IgD-negative memory B cell (primary cell): ENCODE data around the gene VIL1. TPM values are rescaled to one million over a fixed set of nuclear protein-coding genes. Genes with fewer than 3 reads are reported as not detected.

ENCODE experiments used
- H3K27ac Mint-ChIP-seq, 3 donors: one replicate each; pipeline ENCODE4 v1.8.0; 2020 to 2022; ENCODE audit warnings: mild to moderate bottlenecking in 3 of 3, mixed read lengths in 3 of 3, moderate library complexity in 1 of 3
- H3K27me3 Mint-ChIP-seq: one replicate; pipeline ENCODE4 v1.8.0; 2021; ENCODE audit warnings: mixed read lengths
- H3K36me3 Mint-ChIP-seq: one replicate; pipeline ENCODE4 v1.8.0; 2020; ENCODE audit warnings: mild to moderate bottlenecking, mixed read lengths
- H3K4me1 Mint-ChIP-seq, 3 donors: one replicate each; pipeline ENCODE4 v1.8.0; 2020 to 2022; ENCODE audit warnings: mixed read lengths in 3 of 3, mild to moderate bottlenecking in 1 of 3
- H3K4me3 Mint-ChIP-seq, 4 donors: one replicate each; pipeline ENCODE4 v1.8.0; 2020 to 2022; ENCODE audit warnings: mild to moderate bottlenecking in 4 of 4, mixed read lengths in 4 of 4, moderate library complexity in 3 of 4
- H3K9me3 Mint-ChIP-seq, 3 donors: one replicate each; pipeline ENCODE4 v1.8.0; 2020 to 2021; ENCODE audit warnings: mixed read lengths in 3 of 3, mild to moderate bottlenecking in 1 of 3
- polyA plus RNA-seq: library from polyadenylated mRNA; unstranded; fragments of 300-500 nt; fragmentation: Illumina TruSeq; gene quantifications from one replicate; pipeline ENCODE4 v1.2.3, GENCODE V29; 2021

VIL1 gene
- polyA plus RNA-seq = 0.28 TPM

- Mint-ChIP-seq H3K4me1 (peaks cover 0 to 3% (median 0%) of the 10 kb centered on the region in 3 donors), H3K27ac (no peak within 1 kb of the TSS), H3K27me3 (peaks cover 2% of the 10 kb centered on the region), H3K4me3 (no peak within 1 kb of the TSS), H3K9me3 (no peaks in the 10 kb centered on the region), H3K36me3 (peaks cover 2% of the 10 kb centered on the region)
Observed at GRCh38 chr2:218418717-218419458, at the start of gene VIL1. Gene VIL1, plus strand, starts transcription at chr2:218419123. Its CDS starts 4,656 bp downstream, at chr2:218423779.

GRCh38 chr2:218369330-218369729 lies 49.6 kb upstream of the VIL1 start:
- H3K27me3 Mint-ChIP-seq = no peaks in the 10 kb centered on the region
- peak overlapping the region in 3 of 4 donors; percentile 74 to 86 (median 83) for H3K4me3 Mint-ChIP-seq
- peaks cover 20 to 29% (median 25%) of the 10 kb centered on the region in 3 donors for H3K4me1 Mint-ChIP-seq
- H3K9me3 Mint-ChIP-seq = no peaks in the 10 kb centered on the region
- H3K27ac Mint-ChIP-seq = peak overlapping the region in 2 of 3 donors; percentile 68 to 73
- H3K36me3 Mint-ChIP-seq = no peaks in the 10 kb centered on the region

GRCh38 chr2:218370410-218371063 lies 48.4 kb upstream of the VIL1 start:
- no peaks in the 10 kb centered on the region for H3K27me3 Mint-ChIP-seq
- H3K36me3 Mint-ChIP-seq = no peaks in the 10 kb centered on the region
- peaks cover 19 to 25% (median 25%) of the 10 kb centered on the region in 3 donors for H3K4me1 Mint-ChIP-seq
- H3K9me3 Mint-ChIP-seq = no peaks in the 10 kb centered on the region
- H3K4me3 Mint-ChIP-seq = peak overlapping the region; percentile 36 to 48 (median 41)
- peak overlapping the region in 2 of 3 donors; percentile 53 to 69 for H3K27ac Mint-ChIP-seq

- H3K4me1 Mint-ChIP-seq = peaks cover 19 to 25% (median 25%) of the 10 kb centered on the region in 3 donors
- no peaks in the 10 kb centered on the region for H3K9me3 Mint-ChIP-seq
- peak overlapping the region in 1 of 3 donors; percentile 57 for H3K27ac Mint-ChIP-seq
- H3K36me3 Mint-ChIP-seq = no peaks in the 10 kb centered on the region
- no peak overlapping the region for H3K4me3 Mint-ChIP-seq
- no peaks in the 10 kb centered on the region for H3K27me3 Mint-ChIP-seq
Observed at GRCh38 chr2:218371983-218372350, 47.0 kb upstream of the VIL1 start.

GRCh38 chr2:218374795-218375194 lies 44.1 kb upstream of the VIL1 start:
- Mint-ChIP-seq H3K27me3 (no peaks in the 10 kb centered on the region), H3K36me3 (peaks cover 2% of the 10 kb centered on the region), H3K4me3 (no peak overlapping the region), H3K9me3 (no peaks in the 10 kb centered on the region), H3K27ac (no peak overlapping the region), H3K4me1 (peaks cover 10 to 16% (median 13%) of the 10 kb centered on the region in 3 donors)

GRCh38 chr2:218375212-218375611 lies 43.7 kb upstream of the VIL1 start:
- H3K4me1 Mint-ChIP-seq = peaks cover 6 to 12% (median 10%) of the 10 kb centered on the region in 3 donors
- H3K4me3 Mint-ChIP-seq = no peak overlapping the region
- H3K9me3 Mint-ChIP-seq = no peaks in the 10 kb centered on the region
- no peaks in the 10 kb centered on the region for H3K27me3 Mint-ChIP-seq
- H3K36me3 Mint-ChIP-seq = peaks cover 2% of the 10 kb centered on the region
- no peak overlapping the region for H3K27ac Mint-ChIP-seq

GRCh38 chr2:218378053-218378452 lies 40.9 kb upstream of the VIL1 start:
- Mint-ChIP-seq H3K4me3 (no peak overlapping the region), H3K36me3 (peaks cover 2% of the 10 kb centered on the region), H3K9me3 (no peaks in the 10 kb centered on the region), H3K27ac (no peak overlapping the region), H3K27me3 (no peaks in the 10 kb centered on the region), H3K4me1 (peaks cover 1 to 7% (median 6%) of the 10 kb centered on the region in 3 donors)

GRCh38 chr2:218381916-218382366 lies 37.0 kb upstream of the VIL1 start, which contains the start of gene SLC11A1:
Gene SLC11A1, plus strand, starts transcription at chr2:218382273. Its CDS starts 96 bp downstream, at chr2:218382369.
- Mint-ChIP-seq H3K4me1 (peaks cover 1 to 7% (median 6%) of the 10 kb centered on the region in 3 donors), H3K27ac (peak within 1 kb of the TSS in 2 of 3 donors; percentile 66 to 94), H3K9me3 (no peaks in the 10 kb centered on the region), H3K27me3 (no peaks in the 10 kb centered on the region), H3K36me3 (peaks cover 2% of the 10 kb centered on the region), H3K4me3 (peak within 1 kb of the TSS in 3 of 4 donors; percentile 65 to 67 (median 67))

- Mint-ChIP-seq H3K36me3 (peaks cover 2% of the 10 kb centered on the region), H3K4me1 (peaks cover 6 to 11% (median 9%) of the 10 kb centered on the region in 3 donors), H3K9me3 (no peaks in the 10 kb centered on the region), H3K27ac (no peak overlapping the region), H3K27me3 (peaks cover 3% of the 10 kb centered on the region), H3K4me3 (no peak overlapping the region)
Observed at GRCh38 chr2:218382785-218383184, 36.1 kb upstream of the VIL1 start.

- Mint-ChIP-seq H3K27ac (peak overlapping the region in 1 of 3 donors; percentile 57), H3K27me3 (peaks cover 3% of the 10 kb centered on the region), H3K36me3 (peaks cover under 1% of the 10 kb centered on the region), H3K4me3 (no peak overlapping the region), H3K4me1 (peaks cover 6 to 11% (median 9%) of the 10 kb centered on the region in 3 donors), H3K9me3 (no peaks in the 10 kb centered on the region)
Observed at GRCh38 chr2:218383892-218384519, 34.9 kb upstream of the VIL1 start.

- H3K27ac Mint-ChIP-seq = no peak overlapping the region
Observed at GRCh38 chr2:218384975-218385374, 33.9 kb upstream of the VIL1 start.

GRCh38 chr2:218386505-218387368 lies 32.2 kb upstream of the VIL1 start:
- Mint-ChIP-seq H3K4me3 (peak overlapping the region in 3 of 4 donors; percentile 31 to 85 (median 38)), H3K36me3 (no peaks in the 10 kb centered on the region), H3K27ac (peak overlapping the region in 1 of 3 donors; percentile 22), H3K4me1 (peaks cover 4 to 9% (median 8%) of the 10 kb centered on the region in 3 donors), H3K9me3 (no peaks in the 10 kb centered on the region), H3K27me3 (peaks cover 5% of the 10 kb centered on the region)

More at GRCh38 chr2:218384975-218385374, 33.9 kb upstream of the VIL1 start:
- Mint-ChIP-seq H3K9me3 (no peaks in the 10 kb centered on the region), H3K27me3 (peaks cover 5% of the 10 kb centered on the region), H3K36me3 (no peaks in the 10 kb centered on the region), H3K4me1 (peaks cover 6 to 11% (median 9%) of the 10 kb centered on the region in 3 donors), H3K4me3 (no peak overlapping the region)

- no peaks in the 10 kb centered on the region for H3K36me3 Mint-ChIP-seq
- H3K9me3 Mint-ChIP-seq = no peaks in the 10 kb centered on the region
- H3K4me1 Mint-ChIP-seq = peaks cover 3 to 4% (median 4%) of the 10 kb centered on the region in 3 donors
- H3K4me3 Mint-ChIP-seq = peak overlapping the region; percentile 31 to 85 (median 46)
- peaks cover 5% of the 10 kb centered on the region for H3K27me3 Mint-ChIP-seq
- H3K27ac Mint-ChIP-seq = peak overlapping the region in 1 of 3 donors; percentile 22
Observed at GRCh38 chr2:218387369-218388194, 31.3 kb upstream of the VIL1 start.
